D721Med (cell line): ENCODE results near the gene GRIN2A.
A peak's percentile ranks its signal among the peaks of the same experiment; 100 is the strongest.

Experiments used
- DNase-seq: peaks from one replicate; pipeline ENCODE4 v3.0.0; 2011; ENCODE audit warnings: low spot score; ENCODE audit not compliant: insufficient read length
- FAIRE-seq: peaks from 2 replicates; lab custom pipeline; 2011; peaks lifted over from hg19 to GRCh38; lab: Jason Lieb, UNC
- TF ChIP-seq, protein P1 (sequence below): IDR thresholded peaks from 2 replicates; pipeline ENCODE4 v1.5.1; 2012; ENCODE audit warnings: mild to moderate bottlenecking, control low read depth; ENCODE audit not compliant: insufficient read depth; ENCODE audit errors: missing control alignments

The GRIN2A gene

DNA sequence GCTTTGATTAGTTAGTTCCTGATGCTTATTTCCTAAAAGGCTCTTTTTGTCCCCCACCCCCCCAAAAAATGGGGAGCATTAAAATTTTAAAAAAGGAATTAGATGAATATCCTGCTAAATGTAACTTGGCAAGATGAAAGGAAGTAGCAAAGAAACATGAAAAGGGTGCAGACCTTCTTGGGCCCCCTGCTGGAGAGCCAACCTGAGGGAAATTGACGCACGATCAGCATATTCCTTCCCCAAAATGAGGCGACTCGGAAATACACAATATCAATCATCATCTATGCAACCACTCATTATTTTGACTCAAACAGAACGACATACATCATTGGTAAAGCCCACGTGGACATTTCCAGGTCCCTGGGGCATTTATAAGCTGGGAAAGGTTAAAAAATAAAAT is 59.7 kb downstream of the GRIN2A start:
- DNase-seq = no peak
- FAIRE-seq = no peak
- TF ChIP-seq, protein P1, sequence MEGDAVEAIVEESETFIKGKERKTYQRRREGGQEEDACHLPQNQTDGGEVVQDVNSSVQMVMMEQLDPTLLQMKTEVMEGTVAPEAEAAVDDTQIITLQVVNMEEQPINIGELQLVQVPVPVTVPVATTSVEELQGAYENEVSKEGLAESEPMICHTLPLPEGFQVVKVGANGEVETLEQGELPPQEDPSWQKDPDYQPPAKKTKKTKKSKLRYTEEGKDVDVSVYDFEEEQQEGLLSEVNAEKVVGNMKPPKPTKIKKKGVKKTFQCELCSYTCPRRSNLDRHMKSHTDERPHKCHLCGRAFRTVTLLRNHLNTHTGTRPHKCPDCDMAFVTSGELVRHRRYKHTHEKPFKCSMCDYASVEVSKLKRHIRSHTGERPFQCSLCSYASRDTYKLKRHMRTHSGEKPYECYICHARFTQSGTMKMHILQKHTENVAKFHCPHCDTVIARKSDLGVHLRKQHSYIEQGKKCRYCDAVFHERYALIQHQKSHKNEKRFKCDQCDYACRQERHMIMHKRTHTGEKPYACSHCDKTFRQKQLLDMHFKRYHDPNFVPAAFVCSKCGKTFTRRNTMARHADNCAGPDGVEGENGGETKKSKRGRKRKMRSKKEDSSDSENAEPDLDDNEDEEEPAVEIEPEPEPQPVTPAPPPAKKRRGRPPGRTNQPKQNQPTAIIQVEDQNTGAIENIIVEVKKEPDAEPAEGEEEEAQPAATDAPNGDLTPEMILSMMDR = peak; percentile 35

DNA sequence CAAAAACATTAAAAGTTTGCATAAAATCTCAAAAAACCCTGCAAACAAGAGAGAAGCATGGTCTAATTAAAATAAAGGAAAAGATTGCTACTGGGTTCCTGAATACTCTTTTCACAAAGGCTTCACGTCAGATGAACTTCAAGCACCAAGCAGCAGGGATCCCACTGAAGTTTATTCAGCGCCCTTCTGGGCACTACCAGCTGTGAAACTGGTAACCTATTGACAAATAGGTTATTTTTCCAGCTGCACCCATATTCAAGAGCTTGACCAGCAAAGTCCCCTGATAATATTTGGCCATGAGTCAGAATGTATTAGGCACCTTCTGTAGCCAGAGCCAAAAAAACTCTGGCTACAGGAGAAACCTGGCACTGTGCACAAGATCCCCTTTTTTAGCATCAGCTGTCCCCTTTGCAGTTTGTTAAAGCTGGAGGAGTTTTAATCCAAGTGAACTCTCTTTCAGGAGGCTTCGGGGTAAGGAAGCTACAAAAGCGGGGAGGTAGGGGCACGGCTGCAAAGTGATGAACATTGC is 60.3 kb downstream of the GRIN2A start:
- TF ChIP-seq, protein P1 = no peak
- FAIRE-seq (no peak), DNase-seq (no peak)

DNA sequence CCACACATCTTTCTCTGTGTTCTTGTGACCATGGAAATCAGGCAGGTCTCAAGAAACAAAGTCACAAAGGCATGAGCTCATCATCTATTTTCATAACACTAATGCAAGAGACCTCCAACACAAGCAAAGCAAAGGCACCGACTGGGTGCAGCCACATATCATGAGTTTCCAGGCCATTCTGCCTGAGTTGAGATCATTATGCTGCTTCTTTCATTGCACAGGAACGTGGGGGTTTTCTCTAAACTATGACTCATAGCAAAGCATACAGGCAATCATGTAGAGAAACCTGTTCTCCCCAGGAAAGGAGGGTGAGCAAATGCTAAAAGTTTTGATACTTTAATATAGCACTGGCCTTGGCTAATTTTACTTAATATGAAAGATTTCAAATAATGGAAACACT is 60.7 kb downstream of the GRIN2A start:
- FAIRE-seq (no peak), DNase-seq (no peak)
- TF ChIP-seq, protein P1 = no peak

DNA sequence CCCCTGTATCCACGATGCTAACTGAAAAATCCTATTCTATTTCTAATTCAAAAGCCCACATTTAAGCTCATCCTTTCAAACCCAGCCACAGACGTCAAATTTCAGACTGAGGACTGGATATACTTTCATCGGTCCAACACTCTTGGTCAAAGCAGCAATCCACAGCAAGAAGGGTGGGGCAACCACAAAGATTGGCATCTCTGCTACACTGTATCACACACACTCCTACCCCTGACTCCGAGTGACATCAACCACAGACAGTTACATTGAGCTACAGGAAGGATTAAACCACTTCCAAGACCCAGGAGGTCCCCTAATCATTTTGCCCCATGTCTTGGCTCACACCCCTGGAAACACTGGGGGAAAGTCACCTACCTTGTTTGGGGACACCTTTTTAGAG is 61.3 kb downstream of the GRIN2A start:
- TF ChIP-seq, protein P1 = no peak
- no peak for DNase-seq
- FAIRE-seq = no peak

DNA sequence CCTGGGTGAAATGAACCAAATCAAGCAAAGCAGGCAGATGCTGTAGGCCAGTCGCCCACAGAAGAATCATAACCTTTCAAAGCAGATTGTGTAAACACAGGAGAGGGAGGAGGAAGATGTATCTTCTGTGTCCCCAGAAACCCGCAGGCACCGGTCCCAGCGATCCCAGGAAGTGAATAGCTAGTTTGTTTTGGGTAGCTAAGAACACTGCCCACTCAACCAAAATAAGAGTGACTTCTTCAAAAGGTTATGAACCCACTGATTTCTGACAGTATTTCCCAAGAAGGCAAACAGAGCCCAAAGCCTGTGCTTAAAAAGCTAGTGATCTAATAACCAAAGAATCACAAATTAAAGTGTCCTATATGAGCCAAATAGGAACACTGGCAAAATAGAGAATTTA is 67.8 kb downstream of the GRIN2A start:
- FAIRE-seq = no peak
- no peak for DNase-seq
- TF ChIP-seq, protein P1 = no peak

DNA sequence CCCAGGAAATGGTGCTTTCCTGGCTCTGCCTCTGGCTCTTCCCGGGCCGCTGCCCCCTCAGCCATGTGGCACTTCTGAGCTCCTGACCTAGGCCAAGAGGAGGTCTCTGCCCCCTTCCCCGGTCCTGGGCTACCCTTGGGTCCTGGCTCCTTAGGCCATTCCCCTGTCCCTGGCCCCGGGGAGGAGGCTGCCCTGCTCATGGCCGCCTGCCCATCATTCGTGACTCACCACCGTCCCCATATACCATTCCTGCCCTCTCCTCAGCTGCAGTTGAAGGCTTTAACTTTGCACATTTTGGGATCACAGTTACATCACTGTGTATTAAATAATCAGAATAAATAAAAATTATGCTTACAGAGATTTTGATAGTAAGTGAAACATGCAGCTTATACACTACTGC is 69.0 kb downstream of the GRIN2A start:
- TF ChIP-seq, protein P1 = no peak
- no peak for FAIRE-seq
- no peak for DNase-seq

DNA sequence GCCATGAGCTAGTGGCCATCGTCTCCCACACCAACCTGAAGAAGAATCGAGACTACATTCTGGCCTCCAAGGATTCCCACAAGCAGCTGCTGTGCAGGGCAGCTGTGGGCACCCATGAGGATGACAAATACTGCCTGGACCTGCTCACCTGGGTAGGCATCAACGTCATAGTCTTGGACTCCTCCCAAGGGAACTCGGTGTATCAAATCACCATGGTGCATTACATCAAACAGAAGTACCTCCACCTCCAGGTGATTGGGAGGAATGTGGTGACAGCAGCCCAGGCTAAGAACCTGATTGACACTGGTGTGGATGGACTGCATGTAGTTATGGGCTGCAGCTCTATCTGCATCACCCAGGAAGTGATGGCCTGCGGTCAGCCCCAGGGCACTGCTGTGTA is 70.2 kb downstream of the GRIN2A start:
- no peak for DNase-seq
- TF ChIP-seq, protein P1 = no peak
- FAIRE-seq = no peak
